Panc1 (cell line): ENCODE results near the gene SP6. TPM values are rescaled to one million over a fixed set of nuclear protein-coding genes. Genes with fewer than 3 reads are reported as not detected.

ENCODE experiments used
- ATAC-seq: fragments of 200-7000 bp; cut with Tn5 transposase; 2 replicates; pipeline ENCODE4 v1.9.1; 2020; ENCODE audit warnings: mild to moderate bottlenecking, moderate library complexity
- BruUV-seq: library from RNA; stranded (reverse); fragments of 400-500 nt; replicated peaks from 2 replicates; lab custom pipeline; 2021; lab: Mats Ljungman, UMichigan
- CTCF ChIA-PET: fragments of 300-600 bp; sonication (Branson Sonifier 250); formaldehyde crosslinking; loops from one replicate; lab custom pipeline; 2022; ENCODE audit warnings: antibody characterized with exemption; lab: Charles Lee
- POLR2A ChIA-PET: fragments of 300-600 bp; sonication (Branson Sonifier 250); formaldehyde crosslinking; loops from one replicate; lab custom pipeline; 2022; ENCODE audit warnings: antibody characterized with exemption; lab: Charles Lee
- DNase-seq: peaks from one replicate; pipeline ENCODE4 v3.0.0-alpha.2; 2010; ENCODE audit warnings: low read depth, low spot score
- H3K27ac ChIP-seq: 2 replicates; pipeline ENCODE4 v1.5.1; 2011; ENCODE audit warnings: mild to moderate bottlenecking, low read length, inconsistent platforms
- H3K27me3 ChIP-seq: fragments of 200-500 bp; sonication (Bioruptor generic); 2 replicates; pipeline ENCODE4 v1.6.0; 2014; ENCODE audit warnings: low read length, inconsistent platforms; ENCODE audit not compliant: control insufficient read depth, insufficient read depth
- H3K36me3 ChIP-seq: fragments of 200-500 bp; sonication (Bioruptor generic); 2 replicates; pipeline ENCODE4 v1.5.1; 2014; ENCODE audit warnings: inconsistent platforms, mild to moderate bottlenecking, low read length, moderate library complexity; ENCODE audit not compliant: control insufficient read depth, insufficient read depth
- H3K4me1 ChIP-seq: 2 replicates; pipeline ENCODE4 v1.5.1; 2011; ENCODE audit warnings: inconsistent platforms, mild to moderate bottlenecking, low read length, moderate library complexity; ENCODE audit not compliant: control insufficient read depth, insufficient read depth
- H3K4me3 ChIP-seq, 2 experiments: 2 replicates each; pipeline ENCODE4 v1.5.1; 2011 to 2012; ENCODE audit warnings: low read depth in 2 of 2, low read length in 2 of 2, mild to moderate bottlenecking in 2 of 2, inconsistent platforms in 1 of 2, moderate library complexity in 1 of 2
- H3K9me3 ChIP-seq: fragments of 200-500 bp; sonication (Bioruptor generic); 2 replicates; pipeline ENCODE4 v1.5.1; 2014; ENCODE audit warnings: low read depth, mild to moderate bottlenecking, inconsistent platforms, low read length, moderate library complexity; ENCODE audit not compliant: control insufficient read depth, insufficient read depth
- CTCF ChIP-seq: fragments of 450-650 bp; IDR thresholded peaks from 2 replicates; pipeline ENCODE4 v1.5.1; 2017; ENCODE audit warnings: mild to moderate bottlenecking
- POLR2AphosphoS5 ChIP-seq: IDR thresholded peaks from 2 replicates; pipeline ENCODE4 v1.6.1; 2012; ENCODE audit warnings: mild to moderate bottlenecking, low read depth, low read length, moderate library complexity
- REST ChIP-seq, 2 experiments: IDR thresholded peaks; 2 replicates each; pipeline ENCODE4 v1.6.1; 2011 to 2012; ENCODE audit warnings: low read depth in 2 of 2, control low read depth in 1 of 2, low read length in 1 of 2, mild to moderate bottlenecking in 1 of 2, moderate library complexity in 1 of 2; ENCODE audit not compliant: insufficient read depth in 1 of 2
- SIN3A ChIP-seq: IDR thresholded peaks from 2 replicates; pipeline ENCODE4 v1.6.1; 2012; ENCODE audit warnings: low read depth, mild to moderate bottlenecking, low read length, moderate library complexity, borderline replicate concordance; ENCODE audit not compliant: insufficient read depth
- TCF7L2 ChIP-seq: IDR thresholded peaks from 2 replicates; pipeline ENCODE4 v1.6.1; 2011; ENCODE audit warnings: mild to moderate bottlenecking, low read depth, low read length, inconsistent platforms
- in situ Hi-C: cut with HindIII; loops from 2 replicates; pipeline ENCODE4 v1.10.0; 2016; ENCODE audit warnings: low sequenced_read_pairs, low pct_unique_long_range_greater_than_20kb
- intact Hi-C: fragments of 100-400 bp; cut with micrococcal nuclease; formaldehyde crosslinking; loops from one replicate; pipeline ENCODE4 v1.10.0; 2022; ENCODE audit not compliant: unreplicated experiment
- total RNA-seq: library from RNA; stranded (reverse); gene quantifications from one replicate; pipeline ENCODE4 v1.2.1, GENCODE V29; 2021; ENCODE audit not compliant: unreplicated experiment

SP6 gene
- total RNA-seq, 1 experiment from 2014 or later: 4.0 TPM

- DNase-seq (peak; percentile 52), ATAC-seq (peak; percentile 71)
- Histone ChIP-seq H3K4me3 (no peak overlapping the region), H3K27me3 (no peaks in the 10 kb centered on the region), H3K4me1 (peaks cover 6% of the 10 kb centered on the region; the same call in 1 of the 2 replicates), H3K9me3 (no peaks in the 10 kb centered on the region), H3K36me3 (no peaks in the 10 kb centered on the region), H3K27ac (no peak overlapping the region)
- intact Hi-C loops: no loop called here
- in situ Hi-C loops: no loop called here
- TF ChIP-seq TCF7L2: no peak
- no peak for TF ChIP-seq SIN3A
- TF ChIP-seq CTCF: no peak
- TF ChIP-seq REST (IDR thresholded peaks at IDR 0.05; ENCODE audit: insufficient read depth in 1 of 2, low read depth in 2 of 2, low read length in 1 of 2): no peak
- TF ChIP-seq POLR2AphosphoS5: no peak
- ChIA-PET CTCF (interaction anchor here (0.7 kb wide), 1 partner anchor 133 kb away, joined by 6 read pairs; no protein-coding TSS in a partner anchor), POLR2A (no interaction called here)
- BruUV-seq: no TSS peak
Observed at GRCh38 chr17:47810200-47810821, 40.7 kb downstream of the SP6 start.

GRCh38 chr17:47808830-47809480 is 42.0 kb downstream of the SP6 start:
- no peak for TF ChIP-seq SIN3A
- TF ChIP-seq CTCF: no peak
- no peak for TF ChIP-seq REST (IDR thresholded peaks at IDR 0.05; ENCODE audit: insufficient read depth in 1 of 2, low read depth in 2 of 2, low read length in 1 of 2)
- no peak for TF ChIP-seq TCF7L2
- no peak for TF ChIP-seq POLR2AphosphoS5
- BruUV-seq: no TSS peak
- POLR2A ChIA-PET: no interaction called here
- Histone ChIP-seq H3K27ac (no peak overlapping the region), H3K9me3 (no peaks in the 10 kb centered on the region), H3K36me3 (no peaks in the 10 kb centered on the region), H3K4me1 (peaks cover 6% of the 10 kb centered on the region; the same call in 1 of the 2 replicates), H3K27me3 (no peaks in the 10 kb centered on the region), H3K4me3 (no peak overlapping the region)
- DNase-seq (no peak), ATAC-seq (no peak)
- intact Hi-C loops (no loop called here), in situ Hi-C loops (no loop called here)
- CTCF ChIA-PET: no interaction called here
